HG02870 (cell line): ENCODE measurements around the gene PKLR.
"Not testable (repeated sequence)": the region's sequence is repeated elsewhere in the genome, so short reads cannot be mapped to it uniquely, and the experiment has no call there.

Experiments
- ATAC-seq: cut with Tn5 transposase; IDR thresholded peaks from one replicate; pipeline ENCODE4 v1.9.1; 2021; ENCODE audit warnings: mild to moderate bottlenecking, moderate library complexity; ENCODE audit not compliant: unreplicated experiment

The PKLR gene

DNA sequence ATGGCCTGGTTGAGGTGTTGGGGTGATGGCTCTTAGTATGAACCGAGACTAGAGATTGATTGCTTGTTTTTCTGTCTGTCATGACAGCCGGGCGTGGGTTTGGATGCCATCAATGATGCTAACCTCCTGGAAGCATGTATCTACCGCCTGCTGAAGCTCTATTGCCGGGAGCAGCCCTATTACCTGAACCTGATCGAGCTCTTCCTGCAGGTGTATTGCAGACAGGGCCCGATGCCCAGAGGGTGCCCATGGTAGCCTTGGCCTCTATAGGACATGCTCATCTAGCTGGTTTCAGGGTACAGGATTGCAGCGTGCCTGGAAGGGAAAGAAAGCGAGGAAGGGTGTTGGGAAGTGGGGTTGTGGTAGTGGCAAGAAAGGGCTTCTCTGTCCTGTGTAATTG lies 16.8 kb upstream of the PKLR start:
- ATAC-seq = no peak

- no peak for ATAC-seq
These were observed 15.7 kb upstream of the PKLR start for GRCh38 chr1:155316922-155317321.

DNA sequence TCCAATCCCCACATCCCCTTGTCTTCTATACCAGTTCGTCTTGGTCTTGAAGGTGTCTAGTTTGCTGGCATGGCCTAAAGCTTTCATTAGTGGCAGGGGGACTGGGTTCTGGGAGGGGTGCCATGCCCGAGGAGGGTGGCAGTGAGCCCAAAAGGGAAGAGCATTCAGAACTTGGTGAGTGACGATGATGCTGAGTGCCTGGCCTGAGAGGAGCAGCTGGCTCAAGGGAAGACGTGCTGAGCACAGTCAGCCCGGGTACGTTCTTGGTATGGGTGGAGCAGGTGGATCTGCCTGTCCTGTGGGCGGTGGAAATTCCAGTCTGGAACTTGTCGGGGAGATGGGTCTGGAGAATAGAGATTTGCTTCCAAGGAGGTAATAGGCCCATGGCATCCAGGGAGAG lies 12.0 kb upstream of the PKLR start:
- no peak for ATAC-seq

- ATAC-seq = no peak
These were observed 8.3 kb upstream of the PKLR start for GRCh38 chr1:155309423-155310021.

GRCh38 chr1:155308493-155309422 lies 7.5 kb upstream of the PKLR start, which contains the start of gene FDPS:
FDPS (plus strand) TSS chr1:155308866; CDS start chr1:155309790, 924 bp downstream.
- ATAC-seq = peak; percentile 97

DNA sequence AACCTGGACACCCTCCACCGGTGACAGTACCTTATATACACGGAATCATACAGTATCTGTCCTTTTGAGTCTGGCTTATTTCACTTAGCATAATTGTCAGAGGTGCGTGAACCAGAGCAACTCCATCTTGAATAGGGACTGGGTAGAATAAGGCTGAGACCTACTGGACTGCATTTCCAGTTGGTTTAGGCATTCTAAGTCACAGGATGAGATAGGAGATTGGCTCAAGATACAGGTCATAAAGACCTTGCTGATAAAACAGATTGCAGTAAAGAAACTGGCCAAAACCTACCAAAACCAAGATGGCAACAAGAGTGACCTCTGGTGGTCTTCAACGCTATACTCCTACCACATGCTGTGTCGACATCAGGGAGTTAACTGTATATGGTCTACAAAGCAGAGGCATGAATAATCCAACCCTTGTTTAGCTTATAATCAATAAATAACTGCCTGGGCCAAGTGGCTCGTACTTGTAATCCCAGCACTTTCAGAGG lies 6.1 kb upstream of the PKLR start:
- no peak for ATAC-seq

DNA sequence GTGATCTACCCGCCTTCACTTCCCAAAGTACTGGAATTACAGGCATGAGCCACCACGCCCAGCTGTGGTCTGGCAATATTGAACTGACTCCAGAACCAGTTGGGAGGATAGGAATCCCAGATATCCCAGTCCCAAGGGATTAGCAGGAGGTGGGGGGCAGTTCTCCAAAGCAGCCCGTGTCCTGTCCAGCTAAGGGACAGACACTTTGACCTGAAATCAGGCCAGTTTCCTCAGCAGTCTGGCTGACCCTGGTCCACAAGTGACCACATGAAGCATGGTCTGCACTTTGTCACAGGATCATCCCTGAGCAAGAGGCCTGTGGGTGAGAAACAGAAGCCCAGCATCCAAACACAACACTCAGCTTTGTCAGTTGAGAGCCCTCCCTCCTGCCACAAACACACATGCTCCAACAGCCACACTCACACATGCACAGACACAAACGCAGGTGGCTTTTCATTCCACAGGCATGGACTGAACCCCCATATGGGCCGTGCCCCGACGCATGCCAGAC lies 4.7 kb upstream of the PKLR start:
- ATAC-seq = no peak

DNA sequence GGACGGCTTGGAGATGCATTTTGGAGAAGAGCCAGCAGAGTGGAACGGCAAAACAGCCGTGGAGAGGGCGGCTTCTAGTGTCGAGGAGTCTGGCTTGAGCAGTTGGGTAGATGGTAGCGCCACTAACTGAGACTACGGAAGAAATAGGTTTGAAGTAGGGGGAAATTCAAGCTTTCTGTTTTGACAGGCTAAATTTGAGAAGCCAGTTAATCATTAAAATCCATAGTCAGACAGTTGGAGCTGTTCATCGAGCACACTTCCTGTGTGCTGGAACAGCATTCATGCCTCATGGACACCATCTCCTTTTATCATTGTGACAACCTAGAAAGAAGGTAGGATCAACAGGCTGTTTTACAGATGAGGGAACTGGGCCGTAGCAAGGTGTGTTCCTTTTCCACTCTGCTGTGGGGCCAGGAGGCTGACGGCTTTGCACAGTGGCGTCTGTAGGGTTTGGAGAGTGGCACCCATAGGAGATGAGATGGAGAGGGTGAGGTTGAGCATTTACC lies 3.4 kb upstream of the PKLR start:
- no peak for ATAC-seq

GRCh38 chr1:155300553-155301329 lies 497 bp downstream of the PKLR start:
- ATAC-seq = no peak

- ATAC-seq = no peak
These were observed 1.2 kb downstream of the PKLR start for GRCh38 chr1:155300024-155300423.

GRCh38 chr1:155297384-155297783 lies 3.9 kb downstream of the PKLR start:
- no peak for ATAC-seq

DNA sequence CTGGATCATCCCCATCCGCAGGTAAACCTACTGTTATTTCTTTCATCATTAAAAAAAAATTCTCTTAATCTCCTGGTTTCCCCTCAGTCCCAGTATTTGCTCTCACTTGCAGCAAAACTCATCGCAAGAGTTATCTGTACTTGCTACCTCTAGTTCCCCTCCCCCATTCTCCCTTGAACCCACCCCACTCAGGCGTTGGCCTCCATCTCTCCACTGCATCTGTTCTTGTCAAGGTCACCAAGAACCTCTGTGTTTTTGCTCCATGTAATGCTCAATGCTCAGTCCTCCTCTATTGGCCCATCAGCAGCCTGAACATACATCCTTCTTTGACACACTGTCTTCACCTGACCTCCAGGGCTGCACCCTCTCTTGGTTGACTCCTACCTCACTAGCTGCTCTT lies 4.6 kb downstream of the PKLR start:
- no peak for ATAC-seq

GRCh38 chr1:155295942-155296267 lies 5.3 kb downstream of the PKLR start:
- ATAC-seq = no peak

- ATAC-seq = no peak
These were observed 5.9 kb downstream of the PKLR start for GRCh38 chr1:155295183-155295941.

GRCh38 chr1:155294520-155295182 lies 6.6 kb downstream of the PKLR start:
- no peak for ATAC-seq

- ATAC-seq = no peak
These were observed 8.0 kb downstream of the PKLR start for GRCh38 chr1:155293086-155293749.

DNA sequence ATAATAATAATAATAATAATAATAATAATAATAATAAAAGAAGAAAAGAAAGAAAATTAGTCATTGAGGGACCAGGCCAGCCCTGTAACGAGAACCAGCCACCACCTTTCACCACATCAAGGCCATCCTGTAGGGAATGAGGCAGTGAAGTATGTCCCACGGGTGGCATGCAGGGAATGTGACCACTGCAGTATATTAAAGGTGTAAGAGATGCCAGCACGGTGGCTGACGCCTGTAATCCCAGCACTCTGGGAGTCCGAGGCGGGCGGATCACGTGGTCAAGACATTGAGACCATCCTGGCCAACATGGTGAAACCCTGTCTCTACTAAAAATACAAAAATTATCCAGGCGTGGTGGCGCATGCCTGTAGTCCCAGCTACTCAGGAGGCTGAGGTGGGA lies 10.2 kb downstream of the PKLR start:
- ATAC-seq = not testable (repeated sequence)

DNA sequence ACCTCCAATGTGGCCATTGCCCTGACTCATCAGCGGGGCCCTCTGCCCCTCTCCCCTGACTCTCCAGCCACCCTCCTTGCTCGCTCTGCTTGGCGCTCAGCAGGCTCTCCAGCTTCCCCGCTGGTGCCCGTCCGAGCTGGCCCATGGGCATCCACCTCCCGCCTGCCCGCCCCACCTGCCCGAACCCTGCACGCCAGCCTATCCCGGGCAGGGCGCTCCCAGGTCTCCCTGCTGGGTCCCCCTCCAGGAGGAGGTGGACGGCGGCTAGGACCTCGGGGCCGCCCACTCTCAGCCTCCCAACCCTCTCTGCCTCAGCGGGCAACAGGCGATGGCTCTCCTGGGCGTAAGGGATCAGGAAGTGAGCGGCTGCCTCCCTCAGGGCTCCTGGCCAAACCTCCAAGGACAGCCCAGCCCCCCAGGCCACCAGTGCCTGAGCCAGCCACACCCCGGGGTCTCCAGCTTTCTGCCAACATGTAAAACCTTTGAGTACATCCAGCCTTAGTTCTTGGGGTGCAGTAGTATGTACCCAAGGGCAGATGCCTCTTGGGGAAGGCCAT lies 13.2 kb downstream of the PKLR start:
- no peak for ATAC-seq

DNA sequence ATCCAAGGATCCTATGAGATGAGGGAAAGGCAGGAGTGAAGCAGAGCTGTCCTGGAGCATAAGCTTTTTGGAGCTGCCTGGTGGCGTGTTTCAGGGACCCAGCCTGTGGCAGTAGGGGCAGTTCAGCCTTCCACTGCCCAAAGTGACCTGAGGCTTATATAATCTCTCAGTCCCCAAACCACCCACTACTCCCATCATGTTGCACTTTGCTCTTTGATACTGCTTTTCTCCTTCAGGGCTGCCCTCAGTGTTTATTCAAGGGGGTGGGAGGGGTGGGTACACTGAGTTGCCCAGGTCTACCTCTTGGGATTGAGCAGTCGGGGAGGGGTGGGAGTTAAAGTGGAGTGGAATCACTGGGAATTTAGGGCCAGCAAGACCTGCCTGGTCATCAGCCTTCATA lies 14.7 kb downstream of the PKLR start:
- no peak for ATAC-seq
